ENCODE results near the gene C11orf54. TPM values are rescaled to one million over a fixed set of nuclear protein-coding genes. Genes with fewer than 3 reads are reported as not detected.
"Not testable (repeated sequence)": the region's sequence is repeated elsewhere in the genome, so short reads cannot be mapped to it uniquely, and the experiment has no call there.

The C11orf54 gene
- total and polyA plus RNA-seq, 4 donors, result 60.8 to 154 (median 114) TPM

- Histone ChIP-seq H3K27ac (ENCODE audit: low read depth in 1 of 2, low read length in 2 of 2) (peak overlapping the region; percentile 35 to 57), H3K4me3 (ENCODE audit: low read depth in 1 of 3, low read length in 3 of 3) (peak overlapping the region in 2 of 3 donors; percentile 16 to 22), H3K4me1 (ENCODE audit: control insufficient read depth in 4 of 4, insufficient read depth in 4 of 4, low read length in 3 of 4) (peaks cover 0 to 37% (median 21%) of the 10 kb centered on the region in 4 donors)
- not testable (repeated sequence) for H3K36me3 ChIP-seq (ENCODE audit: control insufficient read depth in 4 of 4, insufficient read depth in 3 of 4, low read depth in 1 of 4, low read length in 3 of 4); H3K9ac ChIP-seq (ENCODE audit: low read depth in 1 of 2, low read length in 2 of 2); DNase-seq (ENCODE audit: low spot score); H3K9me3 ChIP-seq (ENCODE audit: control insufficient read depth in 4 of 4, low read length in 3 of 4); H3K27me3 ChIP-seq (ENCODE audit: control insufficient read depth in 4 of 4, insufficient read depth in 4 of 4, low read length in 3 of 4)
- 23% methylated on average over 12 of the region's 12 CpGs for WGBS
- peak; percentile 31 for TF ChIP-seq SP1 (IDR thresholded peaks at IDR 0.05)
- peak; percentile 15 for TF ChIP-seq MAX (IDR thresholded peaks at IDR 0.05)
- TF ChIP-seq YY1 (IDR thresholded peaks at IDR 0.05), result peak; percentile 12
Measured at GRCh38 chr11:93745005-93745755, 3.7 kb downstream of the C11orf54 start.

- peaks cover 0 to 37% (median 21%) of the 10 kb centered on the region in 4 donors for H3K4me1 ChIP-seq (ENCODE audit: control insufficient read depth in 4 of 4, insufficient read depth in 4 of 4, low read length in 3 of 4)
- no peak for DNase-seq (ENCODE audit: low spot score)
- no peaks in the 10 kb centered on the region for H3K9me3 ChIP-seq (ENCODE audit: control insufficient read depth in 4 of 4, low read length in 3 of 4)
- peak overlapping the region in 1 of 2 donors; percentile 51 for H3K9ac ChIP-seq (ENCODE audit: low read depth in 1 of 2, low read length in 2 of 2)
- peak; percentile 15 for TF ChIP-seq SP1 (IDR thresholded peaks at IDR 0.05)
- no peak for TF ChIP-seq EGR1 (IDR thresholded peaks at IDR 0.05; ENCODE audit: low read depth in 2 of 2)
- TF ChIP-seq FOXA1 (IDR thresholded peaks at IDR 0.05), result no peak
- TF ChIP-seq YY1 (IDR thresholded peaks at IDR 0.05), result no peak
- no peak for TF ChIP-seq TAF1 (conservative IDR thresholded peaks at IDR 0.05)
- TF ChIP-seq JUND (IDR thresholded peaks at IDR 0.05), result no peak
- peak in 1 of 2 donors; percentile 37 for TF ChIP-seq HNF4A (conservative IDR thresholded peaks at IDR 0.05)
- no peak for TF ChIP-seq MAX (IDR thresholded peaks at IDR 0.05)
- TF ChIP-seq NR2F2 (IDR thresholded peaks at IDR 0.05), result no peak
- TF ChIP-seq HNF4G (IDR thresholded peaks at IDR 0.05), result no peak
- no peak for TF ChIP-seq RAD21 (IDR thresholded peaks at IDR 0.05)
- no peak for TF ChIP-seq CTCF (IDR thresholded peaks at IDR 0.05; ENCODE audit: low read depth, low read length, missing input control)
- TF ChIP-seq ATF3 (IDR thresholded peaks at IDR 0.05), result no peak
- TF ChIP-seq ZBTB33 (IDR thresholded peaks at IDR 0.05), result no peak
- TF ChIP-seq RXRA (IDR thresholded peaks at IDR 0.05), result peak in 1 of 2 donors; percentile 13
- no peak for TF ChIP-seq GABPA (IDR thresholded peaks at IDR 0.05 in 1 of 2, conservative IDR thresholded peaks at IDR 0.05 in 1 of 2)
- TF ChIP-seq REST (IDR thresholded peaks at IDR 0.05), result no peak
- no peak for TF ChIP-seq FOXA2 (IDR thresholded peaks at IDR 0.05)
- WGBS, result 35% methylated on average over 2 of the region's 2 CpGs
- peak overlapping the region in 2 of 3 donors; percentile 28 to 40 for H3K4me3 ChIP-seq (ENCODE audit: low read depth in 1 of 3, low read length in 3 of 3)
- H3K27ac ChIP-seq (ENCODE audit: low read depth in 1 of 2, low read length in 2 of 2), result peak overlapping the region in 1 of 2 donors; percentile 35
- peaks cover 0 to 15% (median 0%) of the 10 kb centered on the region in 4 donors for H3K36me3 ChIP-seq (ENCODE audit: control insufficient read depth in 4 of 4, insufficient read depth in 3 of 4, low read depth in 1 of 4, low read length in 3 of 4)
- H3K27me3 ChIP-seq (ENCODE audit: control insufficient read depth in 4 of 4, insufficient read depth in 4 of 4, low read length in 3 of 4), result no peaks in the 10 kb centered on the region
Measured at GRCh38 chr11:93746101-93746500, 4.6 kb downstream of the C11orf54 start.

Measured in liver (tissue), 9 donors.